Kidney (tissue), 14 donors: ENCODE results near the gene HYDIN. TPM values are rescaled to one million over a fixed set of nuclear protein-coding genes. Genes with fewer than 3 reads are reported as not detected.

Experiments
- DNase-seq, 5 donors: peaks; one replicate each; pipeline ENCODE4 v3.0.0-alpha.2; 2013 to 2020
- FAIRE-seq: peaks from 2 replicates; lab custom pipeline; 2012; peaks lifted over from hg19 to GRCh38; lab: Jason Lieb, UNC
- H3K27ac ChIP-seq, 2 donors: one replicate each; pipeline ENCODE4 v1.7.0; 2013; ENCODE audit warnings: low read depth in 2 of 2, low read length in 2 of 2, inconsistent platforms in 1 of 2
- H3K27me3 ChIP-seq: one replicate; pipeline ENCODE4 v1.7.1; 2013; ENCODE audit warnings: low read length, inconsistent platforms; ENCODE audit not compliant: control insufficient read depth, insufficient read depth
- H3K36me3 ChIP-seq, 3 donors: one replicate each; pipeline versions ENCODE4 v1.7.0 to v1.7.1; 2013; ENCODE audit warnings: low read length in 3 of 3, control low read depth in 1 of 3, inconsistent platforms in 1 of 3; ENCODE audit not compliant: insufficient read depth in 3 of 3, control insufficient read depth in 2 of 3
- H3K4me1 ChIP-seq, 3 donors: one replicate each; pipeline versions ENCODE4 v1.7.0 to v1.7.1; 2013; ENCODE audit warnings: low read length in 3 of 3, inconsistent platforms in 1 of 3, low read depth in 1 of 3; ENCODE audit not compliant: control insufficient read depth in 2 of 3, insufficient read depth in 2 of 3
- H3K4me3 ChIP-seq, 3 donors: one replicate each; pipeline versions ENCODE4 v1.7.0 to v1.8.1; 2013; ENCODE audit warnings: low read length in 3 of 3, control low read depth in 1 of 3, inconsistent platforms in 1 of 3
- H3K9ac ChIP-seq, 3 donors: one replicate each; pipeline versions ENCODE4 v1.7.0 to v1.7.1; 2013; ENCODE audit warnings: low read length in 3 of 3, control low read depth in 1 of 3, inconsistent platforms in 1 of 3
- H3K9me3 ChIP-seq, 3 donors: one replicate each; pipeline versions ENCODE4 v1.7.0 to v1.7.1; 2013; ENCODE audit warnings: low read length in 3 of 3, control low read depth in 1 of 3, inconsistent platforms in 1 of 3; ENCODE audit not compliant: control insufficient read depth in 2 of 3, insufficient read depth in 1 of 3
- CTCF ChIP-seq: IDR thresholded peaks from 3 replicates; pipeline ENCODE4 v1.5.1; 2012; ENCODE audit warnings: mild to moderate bottlenecking, moderate library complexity, borderline replicate concordance; ENCODE audit not compliant: insufficient read depth; ENCODE audit errors: extremely low read depth
- intact Hi-C: fragments of 100-400 bp; cut with DNase I; formaldehyde crosslinking; loops from one replicate; pipeline ENCODE4 v1.11.1; 2022
- polyA plus RNA-seq: library from polyadenylated mRNA; stranded (reverse); fragments of 350-450 nt; fragmentation: Illumina TruSeq; extraction: RNeasy Lipid Tissue Mini Kit (QIAGEN cat#74804); gene quantifications from one replicate; pipeline ENCODE4 v1.2.3, GENCODE V29; 2014; ENCODE audit warnings: low read depth, low replicate concordance; ENCODE audit not compliant: insufficient read depth
- total RNA-seq: library from RNA; stranded (reverse); fragmentation: NEBNext Ultra II Directional; extraction: Animal tissue kit (Norgen Biotek cat#: 25700); gene quantifications from one replicate; pipeline ENCODE4 v1.2.1, GENCODE V29; 2021
- donor health status: control.
- donor health status: control.
- donor health status: control.
- donor health status: control.
- donor health status: control.
- donor health status: DM: yes; HTN: yes; CAD: no.
- donor health status: Normal renal cell carcinoma (clear cell type).

The HYDIN gene
- total and polyA plus RNA-seq, 2 donors from 2014 or later = 1.8 to 21.0 TPM

- Histone ChIP-seq H3K4me3 (no peak overlapping the region), H3K27me3 (no peaks in the 10 kb centered on the region), H3K9me3 (no peaks in the 10 kb centered on the region), H3K36me3 (no peaks in the 10 kb centered on the region), H3K4me1 (no peaks in the 10 kb centered on the region), H3K9ac (no peak overlapping the region), H3K27ac (no peak overlapping the region)
- intact Hi-C loops = no loop called here
- TF ChIP-seq CTCF = no peak
- no peak for FAIRE-seq
- DNase-seq = no peak
Observed at GRCh38 chr16:71192387-71192786, 38.1 kb downstream of the HYDIN start.

DNA sequence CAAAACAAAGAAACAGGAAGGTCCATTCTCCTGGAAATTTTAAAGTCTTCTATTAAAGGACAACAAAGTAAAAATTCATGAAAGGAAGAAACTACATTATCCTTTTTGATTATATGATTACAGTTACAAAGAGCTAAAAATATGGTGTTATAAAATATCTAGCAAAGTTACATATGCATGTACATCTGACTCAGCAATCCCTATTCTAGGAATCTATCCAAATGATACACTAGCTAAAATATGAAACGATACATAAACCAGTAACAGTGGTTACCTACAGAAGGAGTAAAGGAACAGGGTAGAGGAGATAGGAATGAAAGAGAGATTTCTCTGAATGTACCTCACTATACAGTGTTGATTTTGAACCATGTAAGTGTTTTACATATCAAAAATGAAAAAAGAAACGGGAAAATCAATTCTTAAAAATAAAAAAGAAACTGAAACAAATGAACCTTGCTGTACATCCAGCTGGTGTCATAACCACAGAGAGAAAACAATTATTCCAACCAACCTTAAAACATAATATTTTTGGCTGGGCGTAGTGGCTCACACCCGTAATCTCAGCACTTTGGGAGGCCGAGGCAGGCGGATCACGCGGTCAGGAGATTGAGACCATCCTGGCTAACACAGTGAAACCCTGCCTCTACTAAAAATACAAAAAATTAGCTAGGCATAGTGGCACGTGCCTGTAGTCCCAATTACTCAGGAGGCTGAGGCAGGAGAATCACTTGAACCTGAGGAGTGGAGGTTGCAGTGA is 41.4 kb downstream of the HYDIN start:
- Histone ChIP-seq H3K9ac (no peak overlapping the region), H3K9me3 (no peaks in the 10 kb centered on the region), H3K27ac (no peak overlapping the region), H3K4me3 (no peak overlapping the region), H3K36me3 (no peaks in the 10 kb centered on the region), H3K4me1 (no peaks in the 10 kb centered on the region), H3K27me3 (no peaks in the 10 kb centered on the region)
- intact Hi-C loops = no loop called here
- FAIRE-seq (no peak), DNase-seq (no peak)
- no peak for TF ChIP-seq CTCF

DNA sequence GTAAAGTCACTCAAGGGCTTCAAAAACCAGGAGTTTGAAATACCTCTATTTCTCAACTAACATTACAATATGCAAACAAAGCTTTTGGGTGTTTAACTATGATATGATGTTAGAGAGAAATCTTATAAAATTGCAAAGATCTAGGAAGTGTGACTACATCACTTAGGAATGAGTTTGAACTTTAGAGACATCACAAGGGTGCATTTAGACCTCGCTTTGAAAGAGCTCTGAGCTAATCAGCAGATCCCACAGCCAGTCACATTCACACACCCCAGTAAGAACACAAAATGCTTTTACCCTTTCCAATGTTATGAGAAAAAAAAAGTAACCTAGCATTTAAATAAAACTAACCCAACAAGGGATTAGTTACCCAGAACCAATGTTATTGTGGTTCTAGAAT is 45.2 kb downstream of the HYDIN start:
- no peak for DNase-seq
- intact Hi-C loops = no loop called here
- no peak for FAIRE-seq
- no peak for TF ChIP-seq CTCF
- no peaks in the 10 kb centered on the region for H3K27me3 ChIP-seq
- H3K4me1 ChIP-seq = no peaks in the 10 kb centered on the region
- H3K9ac ChIP-seq = no peak overlapping the region
- H3K9me3 ChIP-seq = no peaks in the 10 kb centered on the region
- no peak overlapping the region for H3K27ac ChIP-seq
- no peak overlapping the region for H3K4me3 ChIP-seq
- H3K36me3 ChIP-seq = no peaks in the 10 kb centered on the region
